HG03097 (cell line): ENCODE measurements around the gene ARID4B.
"Not testable (repeated sequence)": the region's sequence is repeated elsewhere in the genome, so short reads cannot be mapped to it uniquely, and the experiment has no call there.

Experiments
- ATAC-seq: cut with Tn5 transposase; IDR thresholded peaks from one replicate; pipeline ENCODE4 v1.9.1; 2021; ENCODE audit not compliant: unreplicated experiment, low FRiP score

The ARID4B gene

GRCh38 chr1:235239851-235240250 lies 88.1 kb downstream of the ARID4B start:
- no peak for ATAC-seq

GRCh38 chr1:235238558-235238957 lies 89.4 kb downstream of the ARID4B start:
- no peak for ATAC-seq

- no peak for ATAC-seq
Observed at GRCh38 chr1:235236128-235236527, 91.9 kb downstream of the ARID4B start.

- ATAC-seq, result no peak
Observed at GRCh38 chr1:235229868-235230267, 98.1 kb downstream of the ARID4B start.

- no peak for ATAC-seq
Observed at GRCh38 chr1:235227414-235227813, 100.6 kb downstream of the ARID4B start.

GRCh38 chr1:235226933-235227332 lies 101.0 kb downstream of the ARID4B start:
- no peak for ATAC-seq

- ATAC-seq, result no peak
Observed at GRCh38 chr1:235225299-235225698, 102.7 kb downstream of the ARID4B start.

- ATAC-seq, result no peak
Observed at GRCh38 chr1:235221653-235222375, 106.2 kb downstream of the ARID4B start.

- no peak for ATAC-seq
Observed at GRCh38 chr1:235215453-235215852, 112.5 kb downstream of the ARID4B start.

- not testable (repeated sequence) for ATAC-seq
Observed at GRCh38 chr1:235214962-235215361, 113.0 kb downstream of the ARID4B start.

GRCh38 chr1:235213752-235214151 lies 114.2 kb downstream of the ARID4B start:
- no peak for ATAC-seq

GRCh38 chr1:235211517-235211916 lies 116.5 kb downstream of the ARID4B start:
- no peak for ATAC-seq

- no peak for ATAC-seq
Observed at GRCh38 chr1:235207209-235207565, 120.8 kb downstream of the ARID4B start.

- ATAC-seq, result no peak
Observed at GRCh38 chr1:235206533-235207208, 121.3 kb downstream of the ARID4B start.

GRCh38 chr1:235205687-235206086 lies 122.3 kb downstream of the ARID4B start:
- ATAC-seq, result no peak

GRCh38 chr1:235203428-235203827 lies 124.6 kb downstream of the ARID4B start:
- ATAC-seq, result no peak

GRCh38 chr1:235202447-235202846 lies 125.5 kb downstream of the ARID4B start:
- ATAC-seq, result not testable (repeated sequence)

GRCh38 chr1:235199441-235199840 lies 128.5 kb downstream of the ARID4B start:
- ATAC-seq, result no peak

GRCh38 chr1:235190431-235190830 lies 137.5 kb downstream of the ARID4B start:
- ATAC-seq, result no peak

- ATAC-seq, result no peak
Observed at GRCh38 chr1:235187316-235187715, 140.7 kb downstream of the ARID4B start.

GRCh38 chr1:235181561-235182245 lies 146.3 kb downstream of the ARID4B start:
- ATAC-seq, result no peak
